Endothelial cell of umbilical vein (primary cell): ENCODE measurements around the gene NFATC1.

ENCODE experiments used
- EZH2 ChIP-seq: IDR thresholded peaks from 2 replicates; pipeline ENCODE4 v1.6.1; 2012; ENCODE audit warnings: borderline replicate concordance, low read depth, mild to moderate bottlenecking, moderate library complexity, low read length, inconsistent platforms; ENCODE audit not compliant: severe bottlenecking
- MYC ChIP-seq: IDR thresholded peaks from one replicate; pipeline ENCODE4 v1.6.1; 2011; ENCODE audit warnings: mild to moderate bottlenecking, low read depth, low read length
- POLR2A ChIP-seq: IDR thresholded peaks from 2 replicates; pipeline ENCODE4 v1.6.1; 2012; ENCODE audit warnings: low read depth, mild to moderate bottlenecking, control low read depth, low read length
- POLR2AphosphoS5 ChIP-seq: IDR thresholded peaks from 2 replicates; pipeline ENCODE4 v1.6.1; 2012; ENCODE audit warnings: low read depth, mild to moderate bottlenecking, control low read depth, low read length, moderate library complexity; ENCODE audit not compliant: insufficient read depth
- TF ChIP-seq, protein P1 (sequence below), 2 donors: IDR thresholded peaks; 1 replicate in 1 of 2; 2 replicates in 1 of 2; pipeline ENCODE4 v1.5.1; 2011; ENCODE audit warnings: low read length in 2 of 2, mild to moderate bottlenecking in 2 of 2, moderate library complexity in 2 of 2, control low read depth in 1 of 2, inconsistent platforms in 1 of 2, low read depth in 1 of 2; ENCODE audit not compliant: insufficient read depth in 1 of 2; ENCODE audit errors: extremely low read depth in 1 of 2
- TF ChIP-seq, protein P2 (sequence below): IDR thresholded peaks from 2 replicates; pipeline ENCODE4 v1.6.1; 2011; ENCODE audit not compliant: insufficient read depth, insufficient read length

DNA sequence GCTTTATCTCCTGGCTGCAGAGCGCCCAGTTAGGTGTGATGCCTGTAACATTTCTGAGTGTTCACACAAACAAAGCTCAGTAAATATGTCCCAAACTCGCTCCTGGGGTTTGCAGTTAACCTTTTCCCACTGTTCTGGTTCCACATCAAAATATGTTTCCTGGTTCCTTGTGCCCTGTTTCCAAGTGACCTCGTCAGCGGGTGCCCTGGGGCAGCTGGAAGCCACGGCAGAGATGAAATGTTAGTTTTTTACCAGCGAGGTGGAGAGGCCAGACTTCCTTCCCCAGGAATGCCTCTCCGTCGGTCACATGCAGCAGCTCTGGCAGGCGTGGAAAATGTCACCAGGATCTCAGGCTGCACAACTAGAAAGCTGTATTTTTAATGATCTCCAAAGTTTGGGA is 18.2 kb downstream of the NFATC1 start:
- TF ChIP-seq, protein P1, sequence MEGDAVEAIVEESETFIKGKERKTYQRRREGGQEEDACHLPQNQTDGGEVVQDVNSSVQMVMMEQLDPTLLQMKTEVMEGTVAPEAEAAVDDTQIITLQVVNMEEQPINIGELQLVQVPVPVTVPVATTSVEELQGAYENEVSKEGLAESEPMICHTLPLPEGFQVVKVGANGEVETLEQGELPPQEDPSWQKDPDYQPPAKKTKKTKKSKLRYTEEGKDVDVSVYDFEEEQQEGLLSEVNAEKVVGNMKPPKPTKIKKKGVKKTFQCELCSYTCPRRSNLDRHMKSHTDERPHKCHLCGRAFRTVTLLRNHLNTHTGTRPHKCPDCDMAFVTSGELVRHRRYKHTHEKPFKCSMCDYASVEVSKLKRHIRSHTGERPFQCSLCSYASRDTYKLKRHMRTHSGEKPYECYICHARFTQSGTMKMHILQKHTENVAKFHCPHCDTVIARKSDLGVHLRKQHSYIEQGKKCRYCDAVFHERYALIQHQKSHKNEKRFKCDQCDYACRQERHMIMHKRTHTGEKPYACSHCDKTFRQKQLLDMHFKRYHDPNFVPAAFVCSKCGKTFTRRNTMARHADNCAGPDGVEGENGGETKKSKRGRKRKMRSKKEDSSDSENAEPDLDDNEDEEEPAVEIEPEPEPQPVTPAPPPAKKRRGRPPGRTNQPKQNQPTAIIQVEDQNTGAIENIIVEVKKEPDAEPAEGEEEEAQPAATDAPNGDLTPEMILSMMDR (IDR thresholded peaks at IDR 0.05; ENCODE audit: extremely low read depth in 1 of 2, insufficient read depth in 1 of 2, low read depth in 1 of 2, low read length in 2 of 2) = no peak
- TF ChIP-seq, protein P2, sequence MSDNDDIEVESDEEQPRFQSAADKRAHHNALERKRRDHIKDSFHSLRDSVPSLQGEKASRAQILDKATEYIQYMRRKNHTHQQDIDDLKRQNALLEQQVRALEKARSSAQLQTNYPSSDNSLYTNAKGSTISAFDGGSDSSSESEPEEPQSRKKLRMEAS = no peak
- no peak for TF ChIP-seq POLR2A
- TF ChIP-seq MYC = no peak
- no peak for TF ChIP-seq EZH2
- TF ChIP-seq POLR2AphosphoS5 = no peak
